Measurements from ENCODE around the gene TOP3A. TPM values are rescaled to one million over a fixed set of nuclear protein-coding genes. Genes with fewer than 3 reads are reported as not detected.

The TOP3A gene
- total RNA-seq, 1 donor from 2014 or later = 41.5 TPM

DNA sequence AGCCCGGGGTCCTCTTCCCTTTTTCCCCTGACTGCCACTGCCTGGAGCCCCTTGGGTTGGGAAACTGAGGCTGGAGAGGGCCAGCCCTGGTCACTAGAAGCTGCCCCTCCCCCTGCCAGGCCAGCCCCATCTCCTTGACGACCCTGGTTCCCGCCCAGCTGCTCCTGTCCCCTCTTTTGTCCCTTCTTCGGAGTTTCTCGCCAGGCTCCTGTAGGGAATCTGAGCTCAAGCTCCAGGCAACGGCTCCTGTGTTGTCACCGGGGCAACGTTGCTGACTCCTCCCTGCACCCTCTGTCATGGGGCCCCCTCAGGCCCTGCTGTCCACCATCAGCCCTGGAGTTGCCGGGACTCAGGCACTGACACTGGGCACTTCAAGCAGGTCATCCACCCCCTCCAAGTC is 83.6 kb downstream of the TOP3A start:
- Mint-ChIP-seq H3K4me1 (ENCODE audit: unreplicated experiment) (peaks cover 38% of the 10 kb centered on the region), H3K36me3 (ENCODE audit: unreplicated experiment) (no peaks in the 10 kb centered on the region), H3K9me3 (ENCODE audit: unreplicated experiment) (no peaks in the 10 kb centered on the region), H3K27ac (ENCODE audit: unreplicated experiment) (no peak overlapping the region), H3K27me3 (ENCODE audit: unreplicated experiment) (no peaks in the 10 kb centered on the region), H3K4me3 (ENCODE audit: unreplicated experiment) (no peak overlapping the region)
- DNase-seq (ENCODE audit: extremely low spot score, unreplicated experiment) = no peak
- TF ChIP-seq CTCF (IDR thresholded peaks at IDR 0.05) = no peak

DNA sequence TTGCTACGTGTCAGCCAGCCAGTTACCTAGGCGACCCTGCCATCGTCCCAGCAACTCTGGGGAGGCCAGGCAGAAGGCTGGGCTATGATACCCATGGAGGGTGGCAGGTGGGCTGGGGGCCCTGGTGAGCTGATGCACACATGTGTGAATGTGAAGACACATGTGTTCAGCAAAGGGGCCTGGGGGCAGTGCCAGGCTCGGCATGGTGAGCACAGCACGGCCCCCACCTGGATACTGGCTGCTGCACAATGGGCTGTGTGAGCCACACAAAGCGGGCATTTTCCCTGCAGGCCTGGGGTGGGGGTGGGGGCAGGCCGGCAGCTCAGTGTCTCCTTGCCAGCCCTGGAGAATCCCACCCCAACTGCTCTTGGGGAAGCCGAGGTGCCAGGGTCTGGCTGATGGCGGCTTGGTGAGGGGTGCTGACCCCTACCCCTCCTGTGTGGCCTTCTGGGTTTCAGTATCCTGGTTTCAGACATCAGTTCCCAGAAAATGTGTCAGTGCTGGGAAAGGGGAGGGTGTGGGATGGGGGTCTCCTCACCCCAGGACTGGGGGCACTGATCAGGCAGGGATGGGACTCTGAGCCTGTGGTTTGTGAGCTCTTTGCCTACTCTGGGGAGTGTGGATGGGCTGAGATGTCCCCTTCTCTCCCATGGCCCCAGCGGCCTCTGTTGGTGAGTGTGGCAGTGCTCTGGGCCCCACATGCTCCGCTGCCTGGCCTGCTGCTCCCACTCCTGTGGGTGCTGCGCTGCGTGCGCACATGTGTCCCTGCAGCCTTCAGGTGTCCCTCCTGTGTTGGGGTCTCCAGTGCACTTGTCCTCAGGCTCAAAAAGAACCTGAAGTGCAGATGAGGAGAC is 84.3 kb downstream of the TOP3A start:
- Mint-ChIP-seq H3K4me1 (ENCODE audit: unreplicated experiment) (peaks cover 31% of the 10 kb centered on the region), H3K4me3 (ENCODE audit: unreplicated experiment) (no peak overlapping the region), H3K27ac (ENCODE audit: unreplicated experiment) (no peak overlapping the region)

DNA sequence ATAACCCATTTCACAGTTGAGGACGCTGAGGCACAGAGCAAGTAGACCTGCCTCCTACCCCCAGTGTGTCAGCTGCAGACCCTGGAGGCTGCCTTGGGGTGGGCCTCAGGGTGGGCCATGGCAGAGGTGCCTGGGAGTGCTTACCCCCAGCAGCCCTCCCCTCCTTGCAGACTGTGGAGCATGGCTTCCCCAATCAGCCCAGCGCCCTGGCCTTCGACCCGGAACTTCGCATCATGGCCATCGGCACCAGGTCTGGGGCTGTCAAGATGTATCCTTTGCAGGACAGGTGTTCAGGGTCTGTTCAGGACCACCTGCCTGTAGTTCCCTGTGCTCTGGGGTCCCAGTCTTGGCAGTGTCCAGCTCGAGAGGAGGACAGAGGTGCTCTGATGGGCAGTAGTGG is 85.0 kb downstream of the TOP3A start:
- no peaks in the 10 kb centered on the region for H3K9me3 Mint-ChIP-seq (ENCODE audit: unreplicated experiment)
- no peak overlapping the region for H3K27ac Mint-ChIP-seq (ENCODE audit: unreplicated experiment)
- no peak for TF ChIP-seq CTCF (IDR thresholded peaks at IDR 0.05)
- no peaks in the 10 kb centered on the region for H3K27me3 Mint-ChIP-seq (ENCODE audit: unreplicated experiment)
- H3K4me1 Mint-ChIP-seq (ENCODE audit: unreplicated experiment) = peaks cover 28% of the 10 kb centered on the region
- no peaks in the 10 kb centered on the region for H3K36me3 Mint-ChIP-seq (ENCODE audit: unreplicated experiment)
- DNase-seq (ENCODE audit: extremely low spot score, unreplicated experiment) = no peak
- no peak overlapping the region for H3K4me3 Mint-ChIP-seq (ENCODE audit: unreplicated experiment)

More for the DNA sequence above, 84.3 kb downstream of the TOP3A start:
- Mint-ChIP-seq H3K9me3 (ENCODE audit: unreplicated experiment) (no peaks in the 10 kb centered on the region), H3K27me3 (ENCODE audit: unreplicated experiment) (no peaks in the 10 kb centered on the region), H3K36me3 (ENCODE audit: unreplicated experiment) (no peaks in the 10 kb centered on the region)
- DNase-seq (ENCODE audit: extremely low spot score, unreplicated experiment) = no peak
- no peak for TF ChIP-seq CTCF (IDR thresholded peaks at IDR 0.05)

GRCh38 chr17:18229254-18229653 is 85.5 kb downstream of the TOP3A start:
- Mint-ChIP-seq H3K27me3 (ENCODE audit: unreplicated experiment) (no peaks in the 10 kb centered on the region), H3K4me3 (ENCODE audit: unreplicated experiment) (no peak overlapping the region), H3K27ac (ENCODE audit: unreplicated experiment) (no peak overlapping the region), H3K9me3 (ENCODE audit: unreplicated experiment) (no peaks in the 10 kb centered on the region), H3K4me1 (ENCODE audit: unreplicated experiment) (peaks cover 29% of the 10 kb centered on the region), H3K36me3 (ENCODE audit: unreplicated experiment) (no peaks in the 10 kb centered on the region)
- TF ChIP-seq CTCF (IDR thresholded peaks at IDR 0.05) = no peak
- DNase-seq (ENCODE audit: extremely low spot score, unreplicated experiment) = no peak

DNA sequence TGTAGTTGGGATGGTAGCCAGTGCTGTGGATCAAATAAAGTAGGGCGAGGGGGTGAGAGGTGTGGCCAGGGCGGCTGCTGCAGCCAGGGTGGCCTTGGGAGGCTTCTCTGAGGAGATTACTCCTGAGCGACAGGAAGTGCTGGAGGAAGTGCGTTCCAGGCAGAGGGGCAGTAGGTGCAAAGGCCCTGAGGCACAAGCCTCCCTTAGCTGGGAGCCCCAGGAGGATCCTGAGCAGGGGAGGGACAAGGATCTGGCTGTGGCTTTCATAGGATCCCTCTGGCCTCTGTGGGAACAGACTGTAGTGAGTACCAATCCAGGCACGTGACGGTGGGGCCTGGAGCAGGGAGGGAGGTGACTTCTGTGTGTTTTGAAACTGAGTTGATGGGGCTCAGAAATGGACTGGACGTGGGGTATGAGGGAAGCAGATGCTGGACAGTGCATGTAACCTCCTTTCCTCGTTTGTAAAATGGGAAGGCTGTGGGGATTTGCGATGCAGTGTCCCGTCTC is 86.6 kb downstream of the TOP3A start:
- no peak for TF ChIP-seq CTCF (IDR thresholded peaks at IDR 0.05)
- H3K36me3 Mint-ChIP-seq (ENCODE audit: unreplicated experiment) = no peaks in the 10 kb centered on the region
- H3K9me3 Mint-ChIP-seq (ENCODE audit: unreplicated experiment) = no peaks in the 10 kb centered on the region
- DNase-seq (ENCODE audit: extremely low spot score, unreplicated experiment) = no peak
- peaks cover 29% of the 10 kb centered on the region for H3K4me1 Mint-ChIP-seq (ENCODE audit: unreplicated experiment)
- H3K27me3 Mint-ChIP-seq (ENCODE audit: unreplicated experiment) = no peaks in the 10 kb centered on the region
- peak overlapping the region; percentile 30 for H3K4me3 Mint-ChIP-seq (ENCODE audit: unreplicated experiment)
- H3K27ac Mint-ChIP-seq (ENCODE audit: unreplicated experiment) = no peak overlapping the region

Data from osteocyte (in vitro differentiated cells).